RWPE1 (cell line): ENCODE measurements around the gene GFRA4.

Source experiments
- CTCF ChIA-PET: fragments of 350-600 bp; sonication (Branson Sonifier 250); formaldehyde crosslinking; extraction: SDS; loops from one replicate; lab custom pipeline; 2021; lab: Yijun Ruan, JAX
- POLR2A ChIA-PET: fragments of 400-600 bp; formaldehyde crosslinking; extraction: SDS; loops from one replicate; lab custom pipeline; 2020; ENCODE audit warnings: antibody characterized with exemption; ENCODE audit not compliant: low non-redundant PET; lab: Yijun Ruan, JAX
- DNase-seq: peaks from one replicate; pipeline ENCODE4 v3.0.0; 2012; ENCODE audit warnings: low spot score
- H3K27ac ChIP-seq: fragments of 450-650 bp; 2 replicates; pipeline ENCODE4 v1.5.1; 2017
- CTCF ChIP-seq: fragments of 450-650 bp; conservative IDR thresholded peaks from 2 replicates; pipeline ENCODE4 v1.5.1; 2017; ENCODE audit warnings: low read depth, mild to moderate bottlenecking

Gene GFRA4

DNA sequence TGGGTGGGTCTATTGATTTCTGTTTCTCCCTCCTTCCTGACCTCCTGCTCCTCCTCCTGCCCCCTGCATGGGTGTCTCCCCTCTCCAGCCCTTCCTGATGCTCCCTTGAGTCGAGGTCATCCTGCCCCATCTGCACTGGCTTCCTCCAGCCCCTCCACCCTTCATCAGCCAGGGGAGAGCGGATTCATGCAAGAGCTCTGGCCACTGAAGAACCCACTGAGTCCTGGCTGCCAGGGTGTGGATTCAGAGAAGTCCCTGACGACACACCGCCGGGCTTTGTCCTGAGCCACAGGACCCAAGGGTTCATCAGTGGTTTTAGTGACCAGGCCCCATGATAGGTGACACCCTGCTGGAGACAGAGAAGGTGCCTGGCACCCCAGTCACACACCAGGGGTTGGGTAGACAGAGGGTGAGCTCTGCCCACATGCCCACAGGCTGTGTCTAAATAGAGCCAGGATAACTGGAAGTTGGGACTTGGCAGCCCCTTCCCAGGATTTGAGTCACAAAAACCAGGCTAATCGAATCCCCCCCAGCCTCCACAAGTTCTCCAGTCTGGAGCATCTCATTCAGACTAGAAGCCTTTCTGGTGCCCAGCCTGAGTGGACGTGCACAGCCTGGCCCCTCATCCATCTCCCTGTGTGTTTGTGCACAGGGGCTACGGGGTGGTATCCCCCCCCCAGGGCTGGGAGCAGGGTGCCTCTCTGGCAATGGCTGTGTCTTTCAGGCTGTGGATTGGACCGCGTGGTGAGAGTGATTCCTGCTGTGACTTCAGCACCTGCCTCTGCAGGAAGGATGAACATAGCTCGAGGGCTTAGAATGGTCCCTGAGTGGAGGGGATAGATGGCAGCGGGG lies 1.2 kb downstream of the GFRA4 start:
- ChIA-PET CTCF (no interaction called here), POLR2A (no interaction called here)
- TF ChIP-seq CTCF = no peak
- DNase-seq = no peak
- no peak overlapping the region for H3K27ac ChIP-seq

GRCh38 chr20:3661060-3661813 lies 2.0 kb downstream of the GFRA4 start:
- DNase-seq = no peak
- H3K27ac ChIP-seq = no peak overlapping the region
- POLR2A ChIA-PET = no interaction called here
- no peak for TF ChIP-seq CTCF
- CTCF ChIA-PET = no interaction called here

DNA sequence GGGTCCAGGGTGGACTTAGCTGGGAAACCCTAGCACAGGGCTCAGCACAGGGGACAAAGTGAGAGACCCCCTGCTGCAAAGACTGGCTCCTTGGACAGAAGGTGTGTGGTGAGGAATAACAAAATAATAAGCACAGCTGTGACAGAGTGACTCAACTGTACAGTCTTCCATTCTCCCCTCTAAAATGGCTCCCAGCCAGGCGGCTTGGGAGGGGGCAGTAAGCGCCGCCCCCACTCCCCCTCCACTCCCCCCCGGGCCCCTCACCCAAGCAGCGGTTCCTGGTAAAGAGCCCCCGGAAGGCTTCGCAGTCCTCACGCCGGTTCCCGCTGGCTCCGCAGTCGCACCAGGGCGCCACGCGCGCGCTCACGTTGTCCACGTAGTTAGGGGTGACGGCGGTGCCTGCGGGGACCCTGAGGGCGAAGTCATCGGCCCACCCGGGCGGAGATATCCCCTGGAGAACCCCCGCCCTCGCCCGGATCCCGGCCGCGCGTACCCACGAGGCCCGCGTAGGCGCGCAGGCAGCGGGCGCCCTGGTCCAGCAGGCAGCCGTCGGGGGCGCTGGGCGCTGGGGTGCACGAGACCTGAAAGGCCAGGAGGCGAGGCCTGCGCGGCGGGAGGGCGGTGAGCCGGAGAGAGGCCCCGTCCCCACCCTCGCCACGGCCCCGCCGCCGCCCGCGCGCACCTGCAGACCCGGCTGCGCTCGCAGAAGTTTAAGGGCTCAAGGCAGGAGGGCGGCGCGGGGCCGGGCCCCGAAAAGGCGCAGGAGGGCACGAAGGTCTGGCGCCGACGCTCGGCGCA lies 2.7 kb downstream of the GFRA4 start:
- no peak for TF ChIP-seq CTCF
- no peak for DNase-seq
- no peak overlapping the region for H3K27ac ChIP-seq
- ChIA-PET POLR2A (no interaction called here), CTCF (interaction anchor here (0.8 to 1.0 kb wide), 2 partner anchors 11 to 94 kb away, joined by 3 read pairs; no protein-coding TSS in a partner anchor)

- no peak for TF ChIP-seq CTCF
- ChIA-PET POLR2A (no interaction called here), CTCF (interaction anchor here (0.8 to 1.0 kb wide), 2 partner anchors 11 to 95 kb away, joined by 3 read pairs; no protein-coding TSS in a partner anchor)
- H3K27ac ChIP-seq = no peak overlapping the region
- DNase-seq = no peak
Observed at GRCh38 chr20:3659492-3660261, 3.5 kb downstream of the GFRA4 start.

- no peak for DNase-seq
- no peak for TF ChIP-seq CTCF
- H3K27ac ChIP-seq = no peak overlapping the region
- CTCF ChIA-PET = interaction anchor here (0.6 kb wide), 1 partner anchor 144 kb away, joined by 5 read pairs; no protein-coding TSS in a partner anchor
- POLR2A ChIA-PET = no interaction called here
Observed at GRCh38 chr20:3658716-3659491, 4.3 kb downstream of the GFRA4 start.
